GM03348 (cell line): ENCODE results near the gene THOC6.

Source experiments
- DNase-seq: peaks from one replicate; pipeline ENCODE4 v3.0.0; 2012; ENCODE audit warnings: low spot score

The THOC6 gene

GRCh38 chr16:3023669-3024478 is at the start of gene THOC6, which contains the start of gene HCFC1R1:
Gene THOC6, plus strand, starts transcription at chr16:3024035. Its CDS starts 292 bp downstream, at chr16:3024327.
Gene HCFC1R1, minus strand, starts transcription at chr16:3023942. Its CDS starts 1 bp downstream, at chr16:3023941.
- peak; percentile 92 for DNase-seq

DNA sequence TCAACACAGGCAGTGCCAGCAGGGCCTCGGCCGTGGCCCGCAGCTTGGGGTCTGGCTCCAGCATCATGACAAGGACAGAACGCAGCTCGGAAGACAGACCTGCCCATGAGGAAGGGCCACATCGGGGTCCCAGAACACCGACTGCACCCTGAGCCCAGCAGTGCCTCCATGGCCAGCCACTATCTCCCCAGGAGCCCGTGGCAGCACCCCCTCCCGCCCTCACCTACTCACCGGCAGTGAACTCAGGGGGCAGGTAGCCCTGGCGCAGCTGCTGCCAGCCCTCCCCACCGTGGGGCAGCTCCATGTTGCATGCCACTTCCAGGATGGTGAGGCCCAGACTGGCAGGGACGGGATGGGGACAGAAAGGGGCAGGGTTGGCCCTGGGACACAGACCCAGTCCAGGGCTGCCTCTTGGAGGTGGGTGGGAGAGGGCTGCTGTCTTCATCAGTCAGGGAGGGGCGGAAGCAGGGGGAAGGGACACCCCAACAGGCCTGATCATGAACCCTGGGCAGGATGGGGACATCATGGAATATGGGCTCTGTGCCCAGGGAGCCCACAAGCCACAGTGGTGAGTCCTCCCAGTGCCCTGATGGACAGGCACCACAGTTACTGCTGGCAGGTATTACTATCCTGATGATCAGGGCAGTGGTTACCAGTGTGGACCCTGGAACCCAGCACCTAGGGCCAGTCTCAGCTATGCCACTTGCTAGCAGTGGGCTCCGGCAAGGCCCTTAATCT is 49.3 kb upstream of the THOC6 start:
- DNase-seq, result no peak

GRCh38 chr16:2975161-2975795 is 48.6 kb upstream of the THOC6 start:
- no peak for DNase-seq

DNA sequence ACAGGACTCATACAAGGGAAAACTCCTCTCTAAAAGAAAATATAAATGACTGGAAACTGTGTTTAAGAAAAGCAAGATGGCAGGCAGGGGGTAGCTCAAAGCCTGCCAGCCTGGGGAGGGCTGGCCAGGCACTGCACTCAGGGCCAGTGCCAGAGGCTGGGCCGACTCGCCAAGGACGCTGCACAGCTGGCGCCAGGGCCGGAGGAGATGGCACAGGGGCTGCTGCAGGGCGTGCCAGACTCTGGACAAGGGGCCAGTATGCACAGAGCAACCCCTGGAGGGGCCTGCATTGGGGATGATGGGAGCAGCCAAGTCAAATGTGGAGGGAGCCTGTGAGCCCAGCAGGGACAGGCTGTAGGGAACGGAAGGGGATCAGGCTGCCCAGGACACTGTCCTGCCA is 47.6 kb upstream of the THOC6 start:
- DNase-seq, result no peak

DNA sequence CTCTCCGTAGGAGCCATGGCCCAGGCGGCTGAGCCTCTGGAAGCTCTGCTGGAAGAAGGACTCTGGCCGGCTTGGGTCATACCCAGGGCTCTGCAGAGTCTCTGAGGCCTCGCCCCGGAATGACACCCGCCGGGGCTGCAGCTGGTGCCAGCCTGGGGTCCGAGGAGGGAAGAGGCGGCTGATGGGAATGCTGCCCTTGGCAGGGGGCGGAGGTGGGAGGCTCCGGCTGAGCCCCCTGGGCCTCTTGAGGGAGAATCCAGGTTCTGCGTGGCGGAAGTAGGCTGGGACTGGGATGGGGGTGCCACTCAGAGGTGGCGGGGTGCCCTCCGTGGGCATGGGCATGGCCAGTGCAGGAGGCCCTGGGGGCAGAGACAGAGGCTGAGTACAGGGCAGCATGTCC is 47.2 kb upstream of the THOC6 start:
- DNase-seq, result no peak

DNA sequence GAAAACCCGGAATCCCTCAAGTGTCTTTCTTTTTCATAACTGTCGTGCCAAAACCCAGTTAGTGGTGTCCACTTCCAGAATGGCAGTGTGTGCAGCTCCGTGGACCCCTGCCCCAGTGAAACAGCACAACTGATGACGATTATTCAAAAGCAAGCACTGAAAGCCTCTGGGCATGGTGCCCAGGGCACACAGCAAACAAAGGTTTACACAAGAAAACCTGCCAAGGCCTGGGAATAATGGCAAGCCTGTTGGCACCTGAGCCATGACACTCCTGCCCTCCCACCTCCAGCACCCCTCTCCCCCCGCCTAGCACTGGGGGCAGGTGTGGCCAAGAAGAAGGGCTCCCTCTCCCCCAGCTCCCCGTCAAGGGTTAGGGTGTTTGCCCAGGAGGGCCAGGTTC is 46.4 kb upstream of the THOC6 start:
- no peak for DNase-seq

GRCh38 chr16:2979669-2980226 is 44.1 kb upstream of the THOC6 start:
- DNase-seq, result no peak

- DNase-seq, result peak; percentile 100
Measured at GRCh38 chr16:2980227-2981176, 43.3 kb upstream of the THOC6 start, which contains the start of gene PKMYT1. Gene PKMYT1, minus strand, starts transcription at chr16:2980446. Its CDS starts 789 bp downstream, at chr16:2979657.

DNA sequence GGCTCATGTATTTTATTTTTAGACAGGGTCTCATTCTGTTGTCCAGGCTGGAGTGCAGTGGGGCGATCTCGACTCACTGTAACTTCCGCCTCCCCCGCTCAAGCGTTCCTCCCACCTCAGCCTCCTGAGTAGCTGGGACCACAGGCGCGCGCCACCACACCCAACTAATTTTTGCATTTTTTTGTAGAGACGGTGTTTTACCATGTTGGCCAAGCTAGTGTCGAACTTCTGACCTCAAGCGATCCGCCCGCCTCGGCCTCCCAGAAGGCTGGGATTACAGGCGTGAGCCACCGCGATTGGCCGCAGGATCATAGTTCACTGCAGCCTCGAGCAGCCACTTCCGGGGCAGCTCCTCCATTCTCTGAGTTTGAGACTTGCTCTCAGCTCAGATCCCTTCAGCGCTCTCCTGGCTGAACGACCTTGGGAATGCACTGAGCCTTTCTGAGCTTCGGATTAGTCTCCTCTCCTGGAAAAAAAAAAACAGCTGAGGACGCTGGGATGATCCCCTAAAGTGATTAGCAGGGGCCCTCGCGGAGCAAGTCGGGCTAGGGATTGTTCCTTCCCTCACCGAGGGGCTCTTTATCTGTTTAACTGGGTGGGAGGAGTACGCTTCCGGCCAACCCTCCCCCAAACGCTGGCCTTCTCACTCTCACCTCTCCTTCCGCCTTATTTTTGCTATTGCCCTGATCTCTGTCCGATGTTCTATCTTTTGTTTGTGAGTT is 42.5 kb upstream of the THOC6 start:
- no peak for DNase-seq

DNA sequence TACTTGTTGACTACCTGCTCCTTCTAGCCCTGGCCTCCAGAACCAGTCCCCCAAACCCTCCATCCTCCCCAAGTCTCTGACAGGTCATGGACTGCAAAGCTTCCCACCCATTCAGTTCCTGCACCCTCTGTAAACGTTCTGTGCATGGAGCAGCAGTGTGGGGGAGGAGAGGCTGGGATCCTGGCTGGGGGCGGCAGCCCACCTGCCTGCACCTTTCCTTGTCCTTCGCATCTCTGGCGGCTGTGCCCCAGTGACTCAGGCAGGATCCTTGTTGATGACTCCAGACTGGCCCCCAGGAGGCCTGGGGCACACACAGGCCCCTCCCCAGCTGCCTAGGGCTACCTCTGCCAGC is 42.0 kb upstream of the THOC6 start:
- DNase-seq, result no peak

DNA sequence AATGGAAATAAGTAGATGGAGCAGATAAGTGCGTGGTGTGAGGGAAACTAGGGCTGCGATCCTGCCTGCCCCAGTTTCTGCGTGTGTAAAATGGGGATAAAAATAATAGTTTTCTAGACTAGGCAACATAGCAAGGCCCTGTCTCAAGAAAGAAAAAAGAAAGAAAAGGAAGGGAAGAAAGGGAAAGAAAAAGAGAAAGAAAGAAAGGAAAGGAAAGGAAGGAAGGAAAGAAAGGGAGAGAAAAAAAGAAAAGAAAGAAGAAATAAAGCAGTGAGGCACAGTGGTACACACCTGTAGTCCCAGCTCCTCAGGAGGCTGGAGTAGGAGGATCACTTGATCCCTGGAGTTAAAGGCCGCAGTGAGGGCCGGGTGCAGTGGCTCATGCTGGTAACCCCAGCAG is 41.4 kb upstream of the THOC6 start:
- no peak for DNase-seq

- peak; percentile 95 for DNase-seq
Measured at GRCh38 chr16:2983706-2984136, 40.1 kb upstream of the THOC6 start.

- DNase-seq, result no peak
Measured at GRCh38 chr16:2985462-2985861, 38.4 kb upstream of the THOC6 start.

- DNase-seq, result no peak
Measured at GRCh38 chr16:2985893-2986355, 37.9 kb upstream of the THOC6 start.

DNA sequence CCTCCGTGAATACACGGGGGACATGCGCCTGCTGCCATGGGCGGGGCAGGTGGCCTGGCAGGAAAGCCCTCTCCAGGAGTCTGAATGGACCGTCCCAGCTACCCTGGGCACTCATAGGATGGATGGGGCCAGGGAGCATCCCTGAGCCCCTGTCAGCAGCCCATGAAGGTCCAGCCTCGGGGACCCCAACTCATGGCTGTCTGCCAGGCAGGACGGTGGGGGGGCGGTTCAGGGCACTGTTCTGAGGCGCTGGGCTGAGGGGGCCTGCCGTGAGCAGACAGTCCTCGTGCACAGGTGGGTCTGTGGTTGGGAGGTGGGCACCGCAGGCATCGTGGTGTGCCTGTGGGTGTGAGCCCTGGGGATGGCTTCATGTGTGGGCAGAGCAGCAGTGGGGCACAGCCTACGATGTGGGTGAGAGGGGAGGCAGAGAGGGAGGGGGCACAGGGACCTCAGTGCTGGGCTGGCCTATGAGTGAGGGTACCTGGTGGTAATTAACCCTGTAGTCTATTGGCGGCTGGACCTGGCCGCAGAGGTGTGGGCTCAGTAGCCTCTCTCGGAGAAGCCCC is 37.1 kb upstream of the THOC6 start:
- no peak for DNase-seq

DNA sequence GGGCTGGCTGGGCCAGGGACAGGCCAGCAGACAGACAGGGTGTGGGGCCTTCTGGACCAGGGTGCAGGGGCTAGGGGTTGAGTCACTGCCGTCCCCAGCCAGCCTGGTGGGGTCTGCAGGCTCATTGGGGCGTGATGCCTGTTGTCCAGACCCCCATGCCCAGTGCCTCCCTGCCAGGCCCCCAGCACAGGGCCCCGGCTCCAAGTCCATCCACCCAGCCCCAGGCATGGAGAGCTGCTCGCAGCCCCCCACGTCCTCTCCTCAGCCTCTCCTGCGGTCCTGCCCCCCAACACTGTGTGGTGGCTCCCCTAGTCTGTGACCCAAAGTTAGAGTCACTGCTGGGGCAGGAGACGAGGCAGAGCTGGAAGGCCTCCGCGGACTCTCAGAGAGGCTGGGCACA is 36.5 kb upstream of the THOC6 start:
- no peak for DNase-seq

DNA sequence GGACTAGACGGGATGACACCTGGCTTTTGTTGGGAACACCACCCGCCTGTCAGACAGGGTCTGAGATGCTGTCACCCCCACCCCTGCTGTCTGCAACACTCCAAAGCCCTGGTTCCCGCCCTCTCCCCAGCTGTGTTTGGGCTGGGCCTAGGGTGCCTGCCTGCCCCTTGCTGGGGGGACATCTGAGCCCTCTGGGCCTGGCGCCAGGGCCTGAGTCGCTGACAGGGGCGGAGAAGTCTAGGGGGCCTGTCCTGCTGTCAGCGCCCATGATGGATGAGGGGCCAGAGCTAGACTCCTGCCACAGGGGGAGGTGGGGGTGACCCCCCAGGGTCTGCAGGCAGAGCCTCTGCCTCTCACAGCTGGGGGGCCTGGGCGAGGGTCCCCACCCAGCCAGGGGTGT is 36.0 kb upstream of the THOC6 start:
- no peak for DNase-seq

GRCh38 chr16:2988590-2989099 is 35.2 kb upstream of the THOC6 start:
- no peak for DNase-seq

DNA sequence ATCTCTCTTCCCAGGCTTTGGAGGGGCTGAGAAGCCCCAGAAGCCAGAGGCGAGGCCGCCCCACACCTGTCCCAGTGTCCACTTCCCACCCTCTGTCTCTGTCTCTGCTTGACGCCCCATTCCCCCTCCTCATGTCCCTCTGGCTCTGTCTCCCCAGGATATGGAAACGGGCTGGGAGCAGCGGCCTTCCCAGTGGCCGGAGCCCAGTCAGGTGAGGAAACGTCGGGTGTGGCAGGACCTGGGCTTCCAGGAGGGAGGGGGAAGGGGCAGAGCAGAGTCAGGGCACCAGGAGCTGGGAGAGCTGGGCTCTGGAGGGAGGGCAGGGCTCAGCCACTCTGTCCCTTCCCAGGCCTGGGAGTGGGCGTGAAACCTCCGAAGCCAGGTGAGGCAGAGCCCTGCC is 32.9 kb upstream of the THOC6 start:
- DNase-seq, result no peak
